ENCODE data around the gene TFEC.
"Not testable (repeated sequence)": the region's sequence is repeated elsewhere in the genome, so short reads cannot be mapped to it uniquely, and the experiment has no call there.

Gene TFEC

DNA sequence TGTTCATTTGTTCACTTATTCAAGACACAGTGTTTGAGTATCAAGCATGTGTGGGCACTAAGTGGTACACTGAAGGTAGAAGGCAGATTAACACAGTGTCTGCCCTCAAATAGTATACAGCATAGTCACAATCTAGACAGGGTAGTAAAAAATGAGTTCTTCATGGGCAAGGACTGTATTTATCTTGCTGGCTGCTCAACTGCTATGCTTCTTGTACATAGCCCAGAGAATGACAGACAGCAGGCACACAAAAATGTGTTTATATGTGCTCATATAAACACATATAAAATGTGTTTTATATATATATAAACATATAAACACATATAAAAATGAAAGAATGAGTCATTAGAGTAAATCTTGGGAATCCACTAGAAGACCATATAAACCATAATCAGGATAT lies 43.1 kb downstream of the TFEC start:
- DNase-seq: no peak

DNA sequence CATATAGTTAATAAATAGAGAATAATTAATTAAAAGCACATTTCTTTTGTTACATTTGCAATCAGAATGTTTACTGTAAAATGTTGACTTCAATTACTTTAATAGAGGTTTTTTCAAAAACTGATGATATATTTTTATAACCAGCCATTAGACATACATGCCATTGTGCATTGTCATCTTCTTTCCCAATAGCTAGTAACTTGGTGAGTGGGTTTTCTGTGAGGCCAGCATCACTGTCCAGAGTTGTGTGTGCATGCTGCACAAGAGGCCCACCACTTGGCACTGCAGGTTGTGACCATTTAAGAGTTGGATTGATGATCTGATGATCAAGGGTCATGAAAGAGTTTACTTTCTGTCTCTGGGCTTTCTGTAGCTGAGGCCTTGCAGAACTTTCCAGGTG lies 46.5 kb downstream of the TFEC start:
- no peak for DNase-seq

- DNase-seq: no peak
Measured at GRCh38 chr7:115980159-115980558, 50.4 kb downstream of the TFEC start.

GRCh38 chr7:115976651-115977050 lies 53.9 kb downstream of the TFEC start:
- no peak for DNase-seq

DNA sequence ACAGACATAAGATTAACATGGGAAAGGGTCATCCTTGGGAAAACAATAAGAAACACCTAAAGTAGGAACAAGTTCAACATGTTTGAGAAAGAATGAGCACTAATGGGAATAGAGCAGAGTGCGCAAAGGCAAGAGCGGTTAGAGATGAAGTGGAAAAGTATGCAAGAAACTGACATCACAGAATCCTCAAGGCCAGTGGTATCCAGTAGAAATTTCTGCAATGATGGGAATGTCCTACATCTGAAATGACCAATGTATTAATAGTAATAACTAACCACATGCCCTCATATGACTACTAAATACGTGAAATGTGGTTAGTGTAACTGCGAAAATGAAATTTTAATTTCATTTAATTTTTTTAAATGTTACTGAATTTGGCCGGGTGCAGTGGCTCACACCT lies 54.8 kb downstream of the TFEC start:
- no peak for DNase-seq

GRCh38 chr7:115973406-115973805 lies 57.2 kb downstream of the TFEC start:
- no peak for DNase-seq

DNA sequence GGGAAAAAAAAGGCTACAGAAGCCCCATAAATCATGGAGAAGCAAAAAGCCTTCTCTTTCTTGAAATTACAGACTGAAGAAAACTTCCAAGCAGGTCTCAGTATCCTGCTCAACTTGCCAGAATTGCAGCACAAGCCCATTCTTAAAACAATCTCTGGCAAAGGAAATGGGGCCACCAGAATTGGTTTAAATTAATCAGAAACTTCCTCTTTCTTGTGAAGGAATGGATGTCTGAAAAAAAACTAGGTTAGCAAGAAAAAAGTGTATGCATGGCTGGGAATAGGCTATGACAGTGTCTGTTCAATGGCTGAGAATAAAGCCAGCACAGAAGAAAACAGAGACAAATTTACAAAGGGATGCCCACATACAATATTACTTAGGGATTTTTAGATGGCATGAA lies 59.1 kb downstream of the TFEC start:
- DNase-seq: no peak

DNA sequence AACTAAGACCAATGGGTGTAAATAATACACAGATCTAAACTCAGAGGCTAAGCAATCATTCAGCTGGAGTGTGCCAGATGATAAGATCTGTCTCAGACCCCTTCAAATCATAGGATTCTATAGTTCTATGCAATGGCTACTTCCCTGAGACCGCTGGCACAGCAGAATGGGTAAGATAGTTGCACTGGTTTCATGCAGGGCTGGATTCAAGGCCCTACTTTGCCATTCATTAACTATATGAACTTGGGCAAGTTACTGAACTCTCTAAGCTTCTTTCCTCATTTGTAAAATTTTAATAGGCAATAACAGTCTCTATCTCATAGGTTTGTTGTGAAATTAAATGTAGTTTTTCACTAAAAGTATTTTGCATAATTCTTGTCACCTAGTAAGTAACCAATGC lies 62.0 kb downstream of the TFEC start:
- no peak for DNase-seq

DNA sequence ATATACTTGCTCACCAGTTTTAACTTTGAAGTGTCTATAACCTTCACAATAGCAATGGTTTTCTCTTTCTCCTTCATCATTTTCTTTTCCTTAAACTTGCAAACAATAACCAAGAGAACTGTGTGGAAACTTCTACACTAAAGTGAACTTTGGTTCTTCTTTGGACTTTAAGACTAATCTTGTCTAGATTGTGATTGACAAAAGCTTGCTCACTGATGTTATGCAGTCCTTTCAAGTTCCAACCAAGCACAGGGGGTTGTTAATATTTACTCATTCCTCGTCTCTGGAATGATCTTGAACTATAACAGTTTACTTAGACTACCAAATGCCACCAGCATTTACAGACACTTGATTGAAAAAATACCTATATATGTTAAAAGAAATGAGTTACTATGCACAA lies 62.4 kb downstream of the TFEC start:
- DNase-seq: no peak

GRCh38 chr7:115965796-115966475 lies 64.6 kb downstream of the TFEC start:
- DNase-seq: no peak

GRCh38 chr7:115965236-115965635 lies 65.3 kb downstream of the TFEC start:
- DNase-seq: no peak

DNA sequence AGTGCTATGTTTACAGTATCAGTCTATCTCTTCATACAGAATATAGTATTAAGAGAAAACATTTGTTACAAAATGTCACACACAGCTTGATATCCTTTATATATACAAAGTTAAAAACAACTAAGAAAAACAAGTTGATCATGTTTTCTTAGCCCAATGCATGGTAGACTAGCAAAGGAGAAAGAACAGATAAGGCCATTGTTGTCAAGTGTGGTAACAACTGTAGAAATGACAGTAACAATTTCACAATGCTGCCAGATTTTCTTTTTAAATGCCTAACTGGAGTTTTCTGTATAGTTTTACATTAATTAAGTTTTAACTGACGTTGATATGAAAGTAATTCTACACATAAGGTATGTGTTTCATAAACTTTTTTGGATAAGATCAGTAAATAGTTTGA lies 65.8 kb downstream of the TFEC start:
- no peak for DNase-seq

DNA sequence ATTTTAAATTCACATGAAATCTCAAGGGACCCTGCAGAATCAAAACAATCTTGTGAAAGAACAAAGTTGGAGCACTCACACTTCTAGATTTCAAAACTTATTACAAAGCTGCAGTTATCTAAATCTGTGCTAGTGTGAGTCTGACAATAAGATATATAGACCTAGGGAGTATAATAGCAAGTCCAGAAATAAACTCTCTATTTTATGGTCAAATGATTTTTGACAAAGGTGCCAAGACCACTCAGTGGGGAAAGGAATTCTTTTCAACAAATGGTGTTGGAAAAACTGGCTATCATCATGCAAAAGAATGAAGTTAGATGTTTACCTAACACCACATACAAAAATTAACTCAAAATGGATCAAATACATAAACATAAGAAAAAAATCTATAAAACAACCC lies 68.2 kb downstream of the TFEC start:
- no peak for DNase-seq

DNA sequence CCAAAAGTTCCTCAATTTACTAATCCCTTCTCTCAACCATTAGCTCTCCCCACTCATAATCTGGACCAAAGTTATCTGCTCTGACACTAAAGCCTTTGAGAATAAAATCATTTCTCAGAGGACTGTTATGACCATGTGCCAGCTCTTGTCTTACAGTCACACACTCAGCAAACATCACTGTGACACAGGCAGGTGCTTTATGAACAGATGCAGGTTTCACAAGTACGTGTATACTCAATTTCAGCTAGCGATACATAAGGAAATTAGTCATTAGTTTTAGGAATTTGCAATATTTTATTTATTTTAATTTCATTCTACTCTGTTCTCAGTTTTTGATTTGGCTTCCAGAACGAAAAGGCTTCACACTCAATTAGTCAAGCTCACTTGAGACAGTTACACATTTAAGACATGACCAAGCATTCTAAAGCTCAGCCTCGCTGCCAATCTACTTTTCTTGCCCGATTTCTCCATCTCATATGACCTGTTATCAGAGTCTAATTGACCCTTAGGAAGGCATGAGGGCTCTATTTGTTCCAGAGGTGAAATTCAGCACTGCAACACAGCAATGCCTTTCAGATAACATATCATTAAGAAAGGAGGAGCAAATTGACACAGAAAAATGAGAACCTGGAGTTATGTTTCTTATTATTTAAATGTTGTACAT lies 76.8 kb downstream of the TFEC start:
- no peak for DNase-seq

DNA sequence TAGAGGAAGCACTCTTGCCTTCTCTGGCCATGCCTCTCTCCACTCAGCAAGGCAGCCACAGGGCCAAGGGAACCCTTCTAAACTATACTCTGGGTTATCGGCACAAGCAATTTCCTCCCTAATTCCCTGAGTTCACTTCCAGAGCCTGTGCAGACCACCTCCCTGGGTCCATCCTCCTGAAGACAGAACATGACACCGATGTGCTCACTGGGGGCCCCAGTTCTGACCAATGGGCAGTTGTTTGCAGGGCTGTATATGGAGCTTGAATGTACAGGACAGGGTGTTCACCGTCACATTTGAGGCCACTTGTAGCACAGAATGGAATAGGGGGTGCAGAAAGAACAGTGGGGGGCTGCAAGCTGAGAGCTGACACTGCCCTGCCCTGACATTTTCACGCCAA lies 77.7 kb downstream of the TFEC start:
- no peak for DNase-seq

DNA sequence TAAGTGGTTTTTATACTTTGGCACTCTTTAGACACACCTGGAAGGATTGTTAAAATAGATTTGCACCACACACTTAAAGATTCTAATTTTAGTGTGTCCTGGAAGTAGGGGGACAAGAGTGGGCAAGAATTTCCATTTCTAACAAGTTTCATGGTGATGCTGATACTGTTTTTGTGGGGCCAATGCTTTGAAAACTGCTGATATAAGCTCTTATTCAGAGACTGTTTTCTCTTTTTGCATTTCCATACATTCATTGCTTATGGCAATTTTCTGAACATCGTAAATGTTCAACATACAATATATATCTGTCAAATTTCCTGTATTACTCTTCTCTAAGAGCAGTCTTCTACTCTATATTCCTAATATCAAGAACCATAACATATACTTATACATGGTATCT lies 79.0 kb downstream of the TFEC start:
- no peak for DNase-seq

- DNase-seq: peak; percentile 42
Measured at GRCh38 chr7:115941703-115942268, 88.8 kb downstream of the TFEC start.

- no peak for DNase-seq
Measured at GRCh38 chr7:115940460-115941060, 90.0 kb downstream of the TFEC start.

DNA sequence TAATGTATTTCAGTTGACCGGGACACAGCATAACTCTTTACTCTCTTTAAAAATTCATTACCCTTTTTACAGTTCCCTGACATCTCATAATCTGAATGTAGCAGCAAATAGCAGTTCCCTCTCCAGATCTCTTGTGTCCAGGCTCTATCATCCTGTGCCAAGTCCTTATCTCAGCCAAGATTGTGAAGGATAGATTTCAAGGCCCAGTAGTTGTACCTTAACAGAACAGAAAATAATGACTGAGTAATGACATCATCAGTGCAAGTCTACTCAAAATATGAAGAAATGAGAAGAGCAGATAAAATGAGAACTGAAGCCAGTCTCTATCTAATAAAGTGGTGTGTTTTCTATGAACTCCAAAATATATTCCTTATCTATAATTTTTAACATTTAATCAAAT lies 92.6 kb downstream of the TFEC start:
- DNase-seq: no peak

GRCh38 chr7:115933471-115933870 lies 97.1 kb downstream of the TFEC start:
- DNase-seq: peak; percentile 34

DNA sequence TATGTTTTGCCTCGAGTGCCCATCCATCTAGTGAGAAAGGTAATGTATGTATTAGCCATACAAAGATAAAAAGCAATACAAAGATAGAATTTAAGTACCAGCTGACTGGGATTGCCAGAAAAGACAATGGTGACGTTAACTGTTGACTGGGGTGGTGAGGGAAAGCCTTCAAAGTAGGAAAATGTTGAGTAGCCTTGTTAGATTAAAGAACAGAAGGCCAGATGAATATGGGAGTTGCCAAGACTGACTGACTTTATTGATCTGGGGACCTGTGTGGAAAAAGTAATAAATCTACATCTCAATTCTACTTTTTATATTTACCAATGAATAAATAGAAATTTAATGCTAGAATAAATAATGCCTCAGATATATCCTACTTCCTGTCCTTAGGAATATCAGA lies 97.7 kb downstream of the TFEC start:
- no peak for DNase-seq

DNA sequence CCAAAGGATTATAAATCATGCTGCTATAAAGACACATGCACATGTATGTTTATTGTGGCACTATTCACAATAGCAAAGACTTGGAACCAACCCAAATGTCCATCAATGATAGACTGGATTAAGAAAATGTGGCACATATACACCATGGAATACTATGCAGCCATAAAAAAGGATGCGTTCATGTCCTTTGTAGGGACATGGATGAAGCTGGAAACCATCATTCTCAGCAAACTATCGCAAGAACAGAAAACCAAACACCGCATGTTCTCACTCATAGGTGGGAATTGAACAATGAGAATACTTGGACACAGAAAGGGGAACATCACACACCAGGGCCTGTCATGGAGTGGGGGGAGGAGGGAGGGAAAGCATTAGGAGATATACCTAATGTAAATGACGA lies 100.4 kb downstream of the TFEC start:
- not testable (repeated sequence) for DNase-seq

- DNase-seq: not testable (repeated sequence)
Measured at GRCh38 chr7:115929736-115930135, 100.8 kb downstream of the TFEC start.

DNA sequence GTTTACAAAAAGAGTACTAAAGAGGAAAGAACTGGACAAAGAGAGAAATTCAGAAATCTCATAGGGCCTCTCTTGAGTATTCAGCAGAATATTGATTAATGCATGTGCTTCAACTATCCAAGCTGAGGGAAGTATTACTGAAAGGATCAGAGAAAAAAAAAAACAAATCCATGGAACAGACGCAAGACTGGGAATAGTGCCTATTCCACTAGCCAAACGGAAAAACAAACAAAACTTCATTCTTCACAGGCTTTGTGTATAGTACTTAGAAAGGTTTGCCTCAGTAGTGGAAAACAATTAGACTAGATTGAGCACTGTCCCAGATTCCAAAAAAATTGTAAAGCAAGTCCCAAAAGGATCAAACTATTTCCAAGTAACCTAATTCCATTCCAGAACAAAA lies 106.2 kb downstream of the TFEC start:
- DNase-seq: no peak

Measured in fibroblast of skin of right quadriceps (primary cell).